ENCODE data around the gene SMIM45.
A peak's percentile ranks its signal among the peaks of the same experiment; 100 is the strongest.

SMIM45 gene

DNA sequence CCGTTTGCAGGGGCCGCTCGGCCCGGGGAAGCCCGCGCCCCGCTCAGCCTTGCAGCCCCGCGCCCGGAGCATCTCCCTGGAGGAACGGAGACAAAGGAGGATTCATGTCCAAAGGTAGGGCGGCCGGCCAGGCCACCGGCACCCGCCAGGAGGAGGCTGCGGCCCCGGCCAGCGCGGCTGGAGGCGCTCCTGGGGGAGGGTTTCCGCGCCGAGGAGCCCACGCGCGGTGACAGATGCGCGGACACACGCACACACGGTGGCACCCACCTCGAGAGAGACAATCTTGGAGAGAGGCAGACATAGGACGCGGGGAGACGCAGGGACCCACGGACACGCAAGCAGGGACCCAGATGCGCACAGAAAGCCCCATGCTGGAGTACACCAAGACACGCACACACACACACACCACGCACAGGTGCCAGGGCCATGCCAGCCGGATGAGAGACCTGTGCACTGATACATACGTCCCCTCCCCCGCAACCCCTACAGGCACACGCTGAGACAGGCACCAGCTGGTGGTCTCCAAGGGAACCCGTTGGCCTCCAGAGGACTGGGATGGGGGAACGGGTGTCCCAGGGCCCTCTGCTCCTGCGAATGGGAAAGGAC lies 25.1 kb downstream of the SMIM45 start (continued):
- TF ChIP-seq, protein P1, sequence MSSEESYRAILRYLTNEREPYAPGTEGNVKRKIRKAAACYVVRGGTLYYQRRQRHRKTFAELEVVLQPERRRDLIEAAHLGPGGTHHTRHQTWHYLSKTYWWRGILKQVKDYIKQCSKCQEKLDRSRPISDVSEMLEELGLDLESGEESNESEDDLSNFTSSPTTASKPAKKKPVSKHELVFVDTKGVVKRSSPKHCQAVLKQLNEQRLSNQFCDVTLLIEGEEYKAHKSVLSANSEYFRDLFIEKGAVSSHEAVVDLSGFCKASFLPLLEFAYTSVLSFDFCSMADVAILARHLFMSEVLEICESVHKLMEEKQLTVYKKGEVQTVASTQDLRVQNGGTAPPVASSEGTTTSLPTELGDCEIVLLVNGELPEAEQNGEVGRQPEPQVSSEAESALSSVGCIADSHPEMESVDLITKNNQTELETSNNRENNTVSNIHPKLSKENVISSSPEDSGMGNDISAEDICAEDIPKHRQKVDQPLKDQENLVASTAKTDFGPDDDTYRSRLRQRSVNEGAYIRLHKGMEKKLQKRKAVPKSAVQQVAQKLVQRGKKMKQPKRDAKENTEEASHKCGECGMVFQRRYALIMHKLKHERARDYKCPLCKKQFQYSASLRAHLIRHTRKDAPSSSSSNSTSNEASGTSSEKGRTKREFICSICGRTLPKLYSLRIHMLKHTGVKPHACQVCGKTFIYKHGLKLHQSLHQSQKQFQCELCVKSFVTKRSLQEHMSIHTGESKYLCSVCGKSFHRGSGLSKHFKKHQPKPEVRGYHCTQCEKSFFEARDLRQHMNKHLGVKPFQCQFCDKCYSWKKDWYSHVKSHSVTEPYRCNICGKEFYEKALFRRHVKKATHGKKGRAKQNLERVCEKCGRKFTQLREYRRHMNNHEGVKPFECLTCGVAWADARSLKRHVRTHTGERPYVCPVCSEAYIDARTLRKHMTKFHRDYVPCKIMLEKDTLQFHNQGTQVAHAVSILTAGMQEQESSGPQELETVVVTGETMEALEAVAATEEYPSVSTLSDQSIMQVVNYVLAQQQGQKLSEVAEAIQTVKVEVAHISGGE (tag by site-specific recombination; conservative IDR thresholded peaks at IDR 0.05; ENCODE audit: low read depth): no peak
- no peak for TF ChIP-seq ZNF423 (tag by site-specific recombination; IDR thresholded peaks at IDR 0.05)
- TF ChIP-seq ZNF274 (IDR thresholded peaks at IDR 0.05; ENCODE audit: low read length): no peak
- TF ChIP-seq ZNF274 (tag by site-specific recombination; IDR thresholded peaks at IDR 0.05; ENCODE audit: borderline replicate concordance): no peak
- TF ChIP-seq ZXDB (tag by site-specific recombination; IDR thresholded peaks at IDR 0.05): peak; percentile 30
- TF ChIP-seq PRDM1 (tag by site-specific recombination; IDR thresholded peaks at IDR 0.05): no peak
- no peak for TF ChIP-seq FEZF1 (tag by site-specific recombination; IDR thresholded peaks at IDR 0.05)
- no peak for TF ChIP-seq KLF16 (tag by site-specific recombination; IDR thresholded peaks at IDR 0.05)
- no peak for TF ChIP-seq ZNF707 (tag by site-specific recombination; IDR thresholded peaks at IDR 0.05)
- TF ChIP-seq ZNF302 (tag by site-specific recombination; IDR thresholded peaks at IDR 0.05; ENCODE audit: low read depth): no peak
- TF ChIP-seq, protein P2, sequence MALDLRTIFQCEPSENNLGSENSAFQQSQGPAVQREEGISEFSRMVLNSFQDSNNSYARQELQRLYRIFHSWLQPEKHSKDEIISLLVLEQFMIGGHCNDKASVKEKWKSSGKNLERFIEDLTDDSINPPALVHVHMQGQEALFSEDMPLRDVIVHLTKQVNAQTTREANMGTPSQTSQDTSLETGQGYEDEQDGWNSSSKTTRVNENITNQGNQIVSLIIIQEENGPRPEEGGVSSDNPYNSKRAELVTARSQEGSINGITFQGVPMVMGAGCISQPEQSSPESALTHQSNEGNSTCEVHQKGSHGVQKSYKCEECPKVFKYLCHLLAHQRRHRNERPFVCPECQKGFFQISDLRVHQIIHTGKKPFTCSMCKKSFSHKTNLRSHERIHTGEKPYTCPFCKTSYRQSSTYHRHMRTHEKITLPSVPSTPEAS (tag by site-specific recombination; IDR thresholded peaks at IDR 0.05): 0 out of 2 replicates have a peak, but pooled peaks have one; percentile 24
- no peak for TF ChIP-seq HOXA7 (CRISPR knock-in tag; IDR thresholded peaks at IDR 0.05; ENCODE audit: borderline replicate concordance)
- no peak for TF ChIP-seq ZNF548 (tag by site-specific recombination; IDR thresholded peaks at IDR 0.05)
- TF ChIP-seq ZNF571 (tag by site-specific recombination; IDR thresholded peaks at IDR 0.05): no peak
- TF ChIP-seq ZNF37A (tag by site-specific recombination; IDR thresholded peaks at IDR 0.05): no peak
- TF ChIP-seq ZNF830 (tag by site-specific recombination; IDR thresholded peaks at IDR 0.05; ENCODE audit: low read depth): no peak
- TF ChIP-seq, protein P3, sequence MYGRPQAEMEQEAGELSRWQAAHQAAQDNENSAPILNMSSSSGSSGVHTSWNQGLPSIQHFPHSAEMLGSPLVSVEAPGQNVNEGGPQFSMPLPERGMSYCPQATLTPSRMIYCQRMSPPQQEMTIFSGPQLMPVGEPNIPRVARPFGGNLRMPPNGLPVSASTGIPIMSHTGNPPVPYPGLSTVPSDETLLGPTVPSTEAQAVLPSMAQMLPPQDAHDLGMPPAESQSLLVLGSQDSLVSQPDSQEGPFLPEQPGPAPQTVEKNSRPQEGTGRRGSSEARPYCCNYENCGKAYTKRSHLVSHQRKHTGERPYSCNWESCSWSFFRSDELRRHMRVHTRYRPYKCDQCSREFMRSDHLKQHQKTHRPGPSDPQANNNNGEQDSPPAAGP (tag by site-specific recombination; IDR thresholded peaks at IDR 0.05): peak; percentile 30; the same call in 1 of the 2 replicates
- TF ChIP-seq IKZF3 (tag by site-specific recombination; IDR thresholded peaks at IDR 0.05): no peak
- no peak for TF ChIP-seq KLF8 (tag by site-specific recombination; IDR thresholded peaks at IDR 0.05)
- TF ChIP-seq SCRT1 (tag by site-specific recombination; IDR thresholded peaks at IDR 0.05; ENCODE audit: borderline replicate concordance): no peak
- TF ChIP-seq, protein P4, sequence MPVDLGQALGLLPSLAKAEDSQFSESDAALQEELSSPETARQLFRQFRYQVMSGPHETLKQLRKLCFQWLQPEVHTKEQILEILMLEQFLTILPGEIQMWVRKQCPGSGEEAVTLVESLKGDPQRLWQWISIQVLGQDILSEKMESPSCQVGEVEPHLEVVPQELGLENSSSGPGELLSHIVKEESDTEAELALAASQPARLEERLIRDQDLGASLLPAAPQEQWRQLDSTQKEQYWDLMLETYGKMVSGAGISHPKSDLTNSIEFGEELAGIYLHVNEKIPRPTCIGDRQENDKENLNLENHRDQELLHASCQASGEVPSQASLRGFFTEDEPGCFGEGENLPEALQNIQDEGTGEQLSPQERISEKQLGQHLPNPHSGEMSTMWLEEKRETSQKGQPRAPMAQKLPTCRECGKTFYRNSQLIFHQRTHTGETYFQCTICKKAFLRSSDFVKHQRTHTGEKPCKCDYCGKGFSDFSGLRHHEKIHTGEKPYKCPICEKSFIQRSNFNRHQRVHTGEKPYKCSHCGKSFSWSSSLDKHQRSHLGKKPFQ (tag by site-specific recombination; IDR thresholded peaks at IDR 0.05): no peak
- TF ChIP-seq ZNF501 (tag by site-specific recombination; IDR thresholded peaks at IDR 0.05): no peak
- TF ChIP-seq GFI1B (tag by site-specific recombination; IDR thresholded peaks at IDR 0.05): no peak
- TF ChIP-seq KLF10 (tag by site-specific recombination; IDR thresholded peaks at IDR 0.05): no peak
- TF ChIP-seq ZNF768 (tag by site-specific recombination; IDR thresholded peaks at IDR 0.05): no peak
- TF ChIP-seq ZNF223 (tag by site-specific recombination; IDR thresholded peaks at IDR 0.05): no peak
- TF ChIP-seq GLIS2 (tag by site-specific recombination; IDR thresholded peaks at IDR 0.05): peak; percentile 70
- no peak for TF ChIP-seq ZNF248 (tag by site-specific recombination; IDR thresholded peaks at IDR 0.05)
- TF ChIP-seq, protein P5, sequence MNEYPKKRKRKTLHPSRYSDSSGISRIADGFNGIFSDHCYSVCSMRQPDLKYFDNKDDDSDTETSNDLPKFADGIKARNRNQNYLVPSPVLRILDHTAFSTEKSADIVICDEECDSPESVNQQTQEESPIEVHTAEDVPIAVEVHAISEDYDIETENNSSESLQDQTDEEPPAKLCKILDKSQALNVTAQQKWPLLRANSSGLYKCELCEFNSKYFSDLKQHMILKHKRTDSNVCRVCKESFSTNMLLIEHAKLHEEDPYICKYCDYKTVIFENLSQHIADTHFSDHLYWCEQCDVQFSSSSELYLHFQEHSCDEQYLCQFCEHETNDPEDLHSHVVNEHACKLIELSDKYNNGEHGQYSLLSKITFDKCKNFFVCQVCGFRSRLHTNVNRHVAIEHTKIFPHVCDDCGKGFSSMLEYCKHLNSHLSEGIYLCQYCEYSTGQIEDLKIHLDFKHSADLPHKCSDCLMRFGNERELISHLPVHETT (tag by site-specific recombination; IDR thresholded peaks at IDR 0.05): no peak
- TF ChIP-seq HOXD13 (CRISPR knock-in tag; IDR thresholded peaks at IDR 0.05; ENCODE audit: borderline replicate concordance): no peak
- TF ChIP-seq ZFP41 (tag by site-specific recombination; IDR thresholded peaks at IDR 0.05; ENCODE audit: borderline replicate concordance): no peak
- no peak for TF ChIP-seq ZNF747 (tag by site-specific recombination; IDR thresholded peaks at IDR 0.05)
- peak; percentile 41; the same call in 1 of the 2 replicates for TF ChIP-seq ZIC2 (tag by site-specific recombination; IDR thresholded peaks at IDR 0.05)
